ENCODE measurements around the gene SLC22A23. TPM values are rescaled to one million over a fixed set of nuclear protein-coding genes. Genes with fewer than 3 reads are reported as not detected.

The SLC22A23 gene
- total RNA-seq, 4 donors from 2014 or later = 9.0 to 25.1 (median 13.9) TPM

GRCh38 chr6:3272911-3273547 is 183.8 kb downstream of the SLC22A23 start:
- no peak for TF ChIP-seq CTCF (IDR thresholded peaks at IDR 0.05; ENCODE audit: low read depth)

GRCh38 chr6:3271756-3272155 is 185.1 kb downstream of the SLC22A23 start:
- no peak for TF ChIP-seq CTCF (IDR thresholded peaks at IDR 0.05; ENCODE audit: low read depth)

GRCh38 chr6:3270258-3270657 is 186.6 kb downstream of the SLC22A23 start:
- no peak for TF ChIP-seq CTCF (IDR thresholded peaks at IDR 0.05; ENCODE audit: low read depth)

GRCh38 chr6:3269281-3269975 is 187.4 kb downstream of the SLC22A23 start:
- no peak for TF ChIP-seq CTCF (IDR thresholded peaks at IDR 0.05; ENCODE audit: low read depth)

- no peak for TF ChIP-seq CTCF (IDR thresholded peaks at IDR 0.05; ENCODE audit: low read depth)
These were observed 188.2 kb downstream of the SLC22A23 start for GRCh38 chr6:3268680-3269079.

GRCh38 chr6:3267162-3267561 is 189.7 kb downstream of the SLC22A23 start:
- TF ChIP-seq CTCF (IDR thresholded peaks at IDR 0.05; ENCODE audit: low read depth) = no peak

GRCh38 chr6:3266170-3266569 is 190.7 kb downstream of the SLC22A23 start:
- TF ChIP-seq CTCF (IDR thresholded peaks at IDR 0.05; ENCODE audit: low read depth) = no peak
